Osteocyte (in vitro differentiated cells): ENCODE measurements around the gene PSMG4. TPM values are rescaled to one million over a fixed set of nuclear protein-coding genes. Genes with fewer than 3 reads are reported as not detected.

Experiments
- DNase-seq: peaks from one replicate; pipeline ENCODE4 v3.0.0; 2021; ENCODE audit warnings: mixed read lengths; ENCODE audit not compliant: unreplicated experiment; ENCODE audit errors: extremely low spot score
- H3K27ac Mint-ChIP-seq: one replicate; pipeline ENCODE4 v1.8.0; 2021; ENCODE audit warnings: mild to moderate bottlenecking, mixed read lengths; ENCODE audit not compliant: unreplicated experiment
- H3K27me3 Mint-ChIP-seq: one replicate; pipeline ENCODE4 v1.8.0; 2021; ENCODE audit warnings: mixed read lengths; ENCODE audit not compliant: unreplicated experiment
- H3K36me3 Mint-ChIP-seq: one replicate; pipeline ENCODE4 v1.8.0; 2021; ENCODE audit warnings: mixed read lengths; ENCODE audit not compliant: unreplicated experiment
- H3K4me1 Mint-ChIP-seq: one replicate; pipeline ENCODE4 v1.8.0; 2021; ENCODE audit warnings: mixed read lengths; ENCODE audit not compliant: unreplicated experiment
- H3K4me3 Mint-ChIP-seq: one replicate; pipeline ENCODE4 v1.8.0; 2021; ENCODE audit warnings: mild to moderate bottlenecking, moderate library complexity, mixed read lengths; ENCODE audit not compliant: unreplicated experiment
- H3K9me3 Mint-ChIP-seq: one replicate; pipeline ENCODE4 v1.8.0; 2021; ENCODE audit warnings: mixed read lengths; ENCODE audit not compliant: unreplicated experiment
- CTCF ChIP-seq: fragments of 200-600 bp; sonication (generic); IDR thresholded peaks from 2 replicates; pipeline ENCODE4 v1.5.0; 2021; ENCODE audit warnings: antibody characterized with exemption, mild to moderate bottlenecking, moderate library complexity
- total RNA-seq: library from RNA; stranded (reverse); gene quantifications from 2 replicates; pipeline ENCODE4 v1.2.1, GENCODE V29; 2021

Gene PSMG4
- total RNA-seq, 1 donor from 2014 or later = 22.0 TPM

GRCh38 chr6:3308106-3308505 is 49.4 kb downstream of the PSMG4 start:
- no peak for TF ChIP-seq CTCF
- DNase-seq = no peak
- H3K4me1 Mint-ChIP-seq = peaks cover 8% of the 10 kb centered on the region
- H3K27me3 Mint-ChIP-seq = no peaks in the 10 kb centered on the region
- peaks cover 11% of the 10 kb centered on the region for H3K9me3 Mint-ChIP-seq
- H3K4me3 Mint-ChIP-seq = no peak overlapping the region
- peaks cover 6% of the 10 kb centered on the region for H3K36me3 Mint-ChIP-seq
- H3K27ac Mint-ChIP-seq = no peak overlapping the region

GRCh38 chr6:3309391-3310050 is 50.8 kb downstream of the PSMG4 start:
- Mint-ChIP-seq H3K27ac (no peak overlapping the region), H3K36me3 (peaks cover 4% of the 10 kb centered on the region), H3K4me1 (peaks cover 8% of the 10 kb centered on the region), H3K27me3 (no peaks in the 10 kb centered on the region), H3K9me3 (peaks cover 7% of the 10 kb centered on the region), H3K4me3 (no peak overlapping the region)
- no peak for DNase-seq
- TF ChIP-seq CTCF = no peak

- no peak for DNase-seq
- Mint-ChIP-seq H3K27ac (no peak overlapping the region), H3K9me3 (peaks cover 7% of the 10 kb centered on the region), H3K36me3 (peaks cover 4% of the 10 kb centered on the region), H3K27me3 (no peaks in the 10 kb centered on the region), H3K4me1 (peaks cover 8% of the 10 kb centered on the region), H3K4me3 (no peak overlapping the region)
- no peak for TF ChIP-seq CTCF
These were observed 51.3 kb downstream of the PSMG4 start for GRCh38 chr6:3310051-3310448.

GRCh38 chr6:3310703-3311102 is 52.0 kb downstream of the PSMG4 start:
- H3K27me3 Mint-ChIP-seq = no peaks in the 10 kb centered on the region
- H3K36me3 Mint-ChIP-seq = peaks cover under 1% of the 10 kb centered on the region
- no peak for DNase-seq
- no peak for TF ChIP-seq CTCF
- H3K4me3 Mint-ChIP-seq = no peak overlapping the region
- peaks cover 8% of the 10 kb centered on the region for H3K4me1 Mint-ChIP-seq
- H3K27ac Mint-ChIP-seq = no peak overlapping the region
- H3K9me3 Mint-ChIP-seq = peaks cover 4% of the 10 kb centered on the region

GRCh38 chr6:3311826-3312225 is 53.1 kb downstream of the PSMG4 start:
- Mint-ChIP-seq H3K9me3 (no peaks in the 10 kb centered on the region), H3K36me3 (no peaks in the 10 kb centered on the region), H3K4me1 (peaks cover 8% of the 10 kb centered on the region), H3K27me3 (no peaks in the 10 kb centered on the region), H3K4me3 (no peak overlapping the region), H3K27ac (no peak overlapping the region)
- no peak for DNase-seq
- TF ChIP-seq CTCF = no peak
